Endothelial cell of umbilical vein (primary cell): Measurements from ENCODE around the gene MAGEH1. TPM values are rescaled to one million over a fixed set of nuclear protein-coding genes. Genes with fewer than 3 reads are reported as not detected.
"Not testable (repeated sequence)": the region's sequence is repeated elsewhere in the genome, so short reads cannot be mapped to it uniquely, and the experiment has no call there.

Experiments used
- BruUV-seq: library from RNA; stranded (reverse); fragments of 400-500 nt; replicated peaks from 2 replicates; lab custom pipeline; 2021; lab: Mats Ljungman, UMichigan
- CTCF ChIA-PET: fragments of 300-600, 350-600 bp; sonication (Branson Sonifier 250); formaldehyde crosslinking; loops from one replicate; lab custom pipeline; 2021; ENCODE audit warnings: antibody characterized with exemption, inconsistent platforms; lab: Charles Lee
- POLR2A ChIA-PET: fragments of 300-600, 350-600 bp; sonication (Branson Sonifier 250); formaldehyde crosslinking; loops from one replicate; lab custom pipeline; 2021; ENCODE audit warnings: antibody characterized with exemption, inconsistent platforms; lab: Charles Lee
- DNase-seq: peaks from one replicate; pipeline ENCODE4 v3.0.0-alpha.2; 2011; ENCODE audit warnings: low read depth, low spot score
- FAIRE-seq: peaks from 2 replicates; lab custom pipeline; 2011; peaks lifted over from hg19 to GRCh38; lab: Jason Lieb, UNC
- H2AFZ ChIP-seq: 2 replicates; pipeline ENCODE4 v1.6.0; 2012; ENCODE audit warnings: low read depth, low read length, control low read depth, inconsistent platforms
- H3K27ac ChIP-seq: 2 replicates; pipeline ENCODE4 v1.5.1; 2011; ENCODE audit warnings: low read depth, mild to moderate bottlenecking, control low read depth, low read length, moderate library complexity; ENCODE audit not compliant: insufficient read depth
- H3K27me3 ChIP-seq, 2 experiments: 2 replicates each; pipeline versions ENCODE4 v1.6.0 to v1.6.1; 2011; ENCODE audit warnings: low read length in 2 of 2, mixed read lengths in 1 of 2; ENCODE audit not compliant: control insufficient read depth in 2 of 2, insufficient read depth in 2 of 2
- H3K36me3 ChIP-seq, 2 experiments: 2 replicates in 1 of 2; 3 replicates in 1 of 2; pipeline ENCODE4 v1.5.1; 2011; ENCODE audit warnings: low read length in 2 of 2, mild to moderate bottlenecking in 1 of 2, moderate library complexity in 1 of 2; ENCODE audit not compliant: control insufficient read depth in 2 of 2, insufficient read depth in 2 of 2; ENCODE audit errors: extremely low read depth in 1 of 2
- H3K4me1 ChIP-seq: 3 replicates; pipeline ENCODE4 v1.5.1; 2011; ENCODE audit warnings: mild to moderate bottlenecking, low read length; ENCODE audit not compliant: control insufficient read depth, insufficient read depth; ENCODE audit errors: extremely low read depth
- H3K4me2 ChIP-seq: 2 replicates; pipeline ENCODE4 v1.6.1; 2011; ENCODE audit warnings: low read length, control low read depth, mixed read lengths; ENCODE audit not compliant: insufficient read depth
- H3K4me3 ChIP-seq, 3 experiments: fragments of 200-600 bp in 1 of 3; sonication (generic), shearing (Covaris generic) in 1 of 3; replicated peaks in 1 of 3; 2 replicates each; pipeline ENCODE4 v1.5.1; 2011 to 2016; ENCODE audit warnings: control low read depth in 3 of 3, low read length in 3 of 3, mild to moderate bottlenecking in 2 of 3, inconsistent platforms in 1 of 3, low read depth in 1 of 3, moderate library complexity in 1 of 3; ENCODE audit not compliant: insufficient read depth in 1 of 3
- H3K79me2 ChIP-seq: 2 replicates; pipeline ENCODE4 v1.6.0; 2012; ENCODE audit warnings: low read length, inconsistent platforms; ENCODE audit not compliant: control insufficient read depth, insufficient read depth
- H3K9ac ChIP-seq: replicated peaks from 2 replicates; pipeline ENCODE3; 2011; ENCODE audit warnings: low read length, control low read depth; ENCODE audit not compliant: insufficient read depth; ENCODE audit errors: extremely low read depth
- H3K9me1 ChIP-seq: replicated peaks from 3 replicates; pipeline ENCODE4 v1.6.0; 2011; ENCODE audit warnings: mild to moderate bottlenecking, low read length; ENCODE audit not compliant: control insufficient read depth, insufficient read depth; ENCODE audit errors: extremely low read depth
- H3K9me3 ChIP-seq: replicated peaks from 2 replicates; pipeline ENCODE4 v1.5.1; 2012; ENCODE audit warnings: low read length, inconsistent platforms; ENCODE audit not compliant: control insufficient read depth, insufficient read depth
- H4K20me1 ChIP-seq: replicated peaks from 2 replicates; pipeline ENCODE3; 2011; ENCODE audit warnings: mild to moderate bottlenecking, low read length; ENCODE audit not compliant: control insufficient read depth, insufficient read depth; ENCODE audit errors: extremely low read depth
- dilution Hi-C: fragments of 300-500 bp; cut with MboI; formaldehyde crosslinking; loops from one replicate; pipeline ENCODE4 v1.15.0; 2019; ENCODE audit warnings: low sequenced_read_pairs; ENCODE audit not compliant: extremely low pct_ligation_motif_present
- intact Hi-C: fragments of 100-400 bp; cut with micrococcal nuclease; formaldehyde crosslinking; loops from one replicate; pipeline ENCODE4 v1.10.0; 2022
- polyA plus RNA-seq, 4 experiments: library from polyadenylated mRNA; depleted of rRNA in 3 of 4; stranded (reverse) in 3 of 4; unstranded in 1 of 4; fragments of >200 nt; gene quantifications; 2 replicates each; pipeline versions ENCODE4 v1.2.1 to v1.2.3, GENCODE V29; 2011 to 2012; ENCODE audit warnings: missing spikeins in 1 of 4
- total RNA-seq: library from RNA; stranded (reverse); gene quantifications from 2 replicates; pipeline ENCODE4 v1.2.3, GENCODE V29; 2021

The MAGEH1 gene
- total and polyA plus RNA-seq, 2 donors (not counting 3 experiments of a cell fraction or from before 2014, with no cell fraction given), result 15.1 to 32.2 TPM

DNA sequence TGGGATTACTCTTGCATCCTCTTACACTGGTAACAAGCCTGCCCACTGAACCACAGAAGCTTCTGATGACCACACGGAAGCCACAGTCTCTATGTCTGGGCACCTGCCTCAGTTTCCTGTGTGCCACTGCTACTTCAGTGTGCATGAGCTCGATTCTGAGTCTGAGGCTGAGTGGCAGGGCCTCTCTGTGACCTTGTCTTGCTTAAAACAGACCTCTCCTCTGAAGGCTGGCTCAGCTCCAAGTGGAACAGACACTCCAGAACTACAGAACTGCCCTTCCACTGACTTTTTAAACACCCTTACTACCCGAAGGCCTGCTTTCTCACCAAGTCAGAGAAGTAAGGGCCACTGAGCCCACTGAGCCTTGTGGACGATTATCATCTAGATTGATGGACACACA, 8.0 kb downstream of the MAGEH1 start:
- BruUV-seq, H3K27ac ChIP-seq, dilution Hi-C loops, H3K79me2 ChIP-seq, H3K27me3 ChIP-seq, H3K36me3 ChIP-seq, H3K9me1 ChIP-seq, H3K4me1 ChIP-seq, H3K4me3 ChIP-seq, H4K20me1 ChIP-seq, FAIRE-seq, DNase-seq, CTCF ChIA-PET, H3K9ac ChIP-seq, H3K9me3 ChIP-seq, H3K4me2 ChIP-seq, POLR2A ChIA-PET, H2AFZ ChIP-seq, intact Hi-C loops: not testable (repeated sequence)

DNA sequence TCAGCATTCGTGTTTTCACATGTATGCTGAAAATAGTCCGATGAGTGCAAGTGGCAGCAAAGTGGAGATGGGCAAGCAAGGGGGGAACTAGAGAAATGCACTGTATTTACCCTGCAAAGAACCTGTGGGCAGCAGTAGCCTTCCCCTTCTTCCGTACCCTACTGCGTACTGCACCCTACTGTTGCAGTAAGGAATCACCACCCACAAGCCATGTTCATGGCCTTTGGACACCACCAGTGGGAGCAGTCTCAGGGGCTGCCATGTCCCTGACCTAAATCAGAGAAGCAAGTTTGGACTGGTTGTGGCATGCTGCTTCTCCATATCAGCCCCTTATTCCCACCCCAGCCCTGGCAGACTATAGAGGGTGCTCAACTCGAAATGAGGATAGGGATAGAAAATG, 12.1 kb downstream of the MAGEH1 start:
- FAIRE-seq, result peak; percentile 83
- POLR2A ChIA-PET, H3K9me1 ChIP-seq, H3K4me1 ChIP-seq, intact Hi-C loops, H3K4me2 ChIP-seq, BruUV-seq, H3K4me3 ChIP-seq, dilution Hi-C loops, DNase-seq, CTCF ChIA-PET, H3K36me3 ChIP-seq, H3K9me3 ChIP-seq, H2AFZ ChIP-seq, H3K27me3 ChIP-seq, H3K79me2 ChIP-seq, H3K27ac ChIP-seq, H4K20me1 ChIP-seq, H3K9ac ChIP-seq: not testable (repeated sequence)

DNA sequence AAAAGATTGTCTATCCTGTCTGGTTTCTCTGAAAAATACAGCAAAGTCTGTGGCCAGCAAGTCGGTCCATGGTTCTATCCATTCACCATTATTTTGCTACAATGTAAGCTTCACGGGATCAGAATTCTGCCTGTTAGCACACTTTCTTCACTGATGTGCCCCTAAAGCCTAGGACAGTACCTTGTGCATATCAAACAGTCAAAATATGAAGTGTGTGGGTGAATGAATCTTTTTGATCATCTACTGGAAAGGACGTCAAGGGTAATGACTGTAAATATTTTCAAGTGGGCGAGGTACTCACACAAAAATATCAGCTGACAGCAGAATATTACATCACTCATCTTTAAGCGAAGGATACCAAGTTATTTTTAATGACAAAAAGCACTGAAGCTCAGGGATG, 13.2 kb downstream of the MAGEH1 start:
- H3K27me3 ChIP-seq, H3K4me2 ChIP-seq, H3K9me3 ChIP-seq, H3K4me1 ChIP-seq, H3K79me2 ChIP-seq, H4K20me1 ChIP-seq, H3K27ac ChIP-seq, H3K36me3 ChIP-seq, DNase-seq, intact Hi-C loops, H2AFZ ChIP-seq, BruUV-seq, H3K9me1 ChIP-seq, H3K9ac ChIP-seq, H3K4me3 ChIP-seq, dilution Hi-C loops, POLR2A ChIA-PET, CTCF ChIA-PET: not testable (repeated sequence)
- FAIRE-seq, result peak; percentile 63

- POLR2A ChIA-PET, CTCF ChIA-PET, BruUV-seq, H3K9me1 ChIP-seq, intact Hi-C loops, H3K4me1 ChIP-seq, H3K27me3 ChIP-seq, dilution Hi-C loops, H3K9ac ChIP-seq, H3K79me2 ChIP-seq, H4K20me1 ChIP-seq, H3K27ac ChIP-seq, H3K4me2 ChIP-seq, H3K4me3 ChIP-seq, H2AFZ ChIP-seq, H3K9me3 ChIP-seq, H3K36me3 ChIP-seq, DNase-seq: not testable (repeated sequence)
- FAIRE-seq, result peak; percentile 46
Observed at GRCh38 chrX:55465791-55466190, 13.9 kb downstream of the MAGEH1 start.
